Upper lobe of right lung (tissue), 1 donor: Measurements from ENCODE around the gene COX18. TPM values are rescaled to one million over a fixed set of nuclear protein-coding genes. Genes with fewer than 3 reads are reported as not detected.

Experiments used
- ATAC-seq: fragments of 200-7000 bp; cut with Tn5 transposase; one replicate; pipeline ENCODE4 v1.9.1; 2020; ENCODE audit warnings: mild to moderate bottlenecking, moderate library complexity
- DNase-seq: peaks from one replicate; pipeline ENCODE4 v3.0.0-alpha.2; 2020
- H3K27ac ChIP-seq: fragments of 200-600 bp; one replicate; pipeline ENCODE4 v1.8.0; 2022
- H3K27me3 ChIP-seq: fragments of 200-600 bp; one replicate; pipeline ENCODE4 v1.8.0; 2022; ENCODE audit warnings: mild to moderate bottlenecking
- H3K36me3 ChIP-seq: fragments of 200-600 bp; one replicate; pipeline ENCODE4 v1.8.0; 2022
- H3K4me1 ChIP-seq: fragments of 200-600 bp; one replicate; pipeline ENCODE4 v1.8.0; 2022
- H3K4me3 ChIP-seq: fragments of 200-600 bp; one replicate; pipeline ENCODE4 v1.8.0; 2022; ENCODE audit warnings: mild to moderate bottlenecking
- H3K9me3 ChIP-seq: fragments of 200-600 bp; one replicate; pipeline ENCODE4 v1.8.0; 2022
- CTCF ChIP-seq: fragments of 200-600 bp; IDR thresholded peaks from one replicate; pipeline ENCODE4 v1.8.0; 2022; ENCODE audit warnings: antibody characterized with exemption
- intact Hi-C: fragments of 100-400 bp; cut with DNase I; formaldehyde crosslinking; loops from one replicate; pipeline ENCODE4 v1.11.0; 2022
- total RNA-seq: library from RNA; stranded (reverse); fragmentation: NEBNext Ultra II Directional; extraction: Animal tissue kit (Norgen Biotek cat#: 25700); gene quantifications from one replicate; pipeline ENCODE4 v1.2.1, GENCODE V29; 2021
- donor health status: DM: no; HTN: yes; CAD: no; lungs with severe emphysema.

Gene COX18
- total RNA-seq, 1 donor from 2014 or later: 13.2 TPM

- intact Hi-C loops: no loop called here
- Histone ChIP-seq H3K36me3 (peaks cover 48% of the 10 kb centered on the region), H3K27me3 (no peaks in the 10 kb centered on the region), H3K27ac (no peak overlapping the region), H3K9me3 (no peaks in the 10 kb centered on the region), H3K4me1 (no peaks in the 10 kb centered on the region), H3K4me3 (no peak overlapping the region)
- TF ChIP-seq CTCF: no peak
- ATAC-seq (no peak), DNase-seq (no peak)
Measured at GRCh38 chr4:73053974-73054480, 15.5 kb downstream of the COX18 start.

DNA sequence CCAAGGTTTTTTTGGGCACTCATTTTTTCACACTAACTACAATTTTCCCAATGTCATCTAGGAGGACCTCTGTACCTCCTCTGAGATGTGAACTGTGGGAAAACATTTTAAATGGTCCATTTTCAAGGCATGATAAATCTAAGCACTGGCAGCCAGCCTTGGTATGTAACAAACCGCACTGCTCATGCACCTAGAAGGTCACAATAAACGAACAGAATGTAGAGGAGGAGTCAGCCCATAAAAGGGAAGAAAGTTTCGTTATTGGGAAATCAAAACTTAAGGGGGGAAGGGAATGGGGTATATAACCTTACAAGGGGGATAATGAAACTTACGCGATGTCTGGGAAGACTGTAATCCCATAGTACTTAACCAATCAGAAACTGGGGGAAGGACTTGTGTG is 16.4 kb downstream of the COX18 start:
- ATAC-seq (no peak), DNase-seq (no peak)
- no peak overlapping the region for H3K27ac ChIP-seq
- no peaks in the 10 kb centered on the region for H3K27me3 ChIP-seq
- no peak overlapping the region for H3K4me3 ChIP-seq
- TF ChIP-seq CTCF: no peak
- intact Hi-C loops: no loop called here
- no peaks in the 10 kb centered on the region for H3K9me3 ChIP-seq
- H3K4me1 ChIP-seq: no peaks in the 10 kb centered on the region
- H3K36me3 ChIP-seq: peaks cover 38% of the 10 kb centered on the region

GRCh38 chr4:73051625-73052024 is 17.9 kb downstream of the COX18 start:
- no peaks in the 10 kb centered on the region for H3K4me1 ChIP-seq
- DNase-seq (no peak), ATAC-seq (no peak)
- intact Hi-C loops: no loop called here
- H3K27me3 ChIP-seq: no peaks in the 10 kb centered on the region
- H3K36me3 ChIP-seq: peaks cover 24% of the 10 kb centered on the region
- no peaks in the 10 kb centered on the region for H3K9me3 ChIP-seq
- no peak for TF ChIP-seq CTCF
- no peak overlapping the region for H3K27ac ChIP-seq
- no peak overlapping the region for H3K4me3 ChIP-seq

DNA sequence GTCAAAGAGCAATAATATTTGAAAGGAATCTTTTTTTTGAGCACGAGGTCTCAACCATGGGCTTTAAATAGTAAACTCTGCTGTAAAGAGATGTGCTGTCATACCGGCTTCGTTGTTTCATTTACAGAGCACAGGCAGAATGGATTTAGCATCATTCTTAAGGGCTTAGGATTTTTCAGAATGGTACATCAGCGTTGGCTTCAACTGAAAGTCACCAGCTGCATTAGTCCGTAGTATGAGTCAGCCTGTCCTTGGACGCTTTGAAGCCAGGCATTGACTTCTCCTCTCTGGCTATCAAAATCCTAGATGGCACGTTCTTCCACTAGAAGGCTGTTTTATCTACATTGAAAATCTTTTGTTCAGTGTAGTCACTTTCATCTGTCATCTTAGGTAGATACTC is 23.6 kb downstream of the COX18 start:
- intact Hi-C loops: no loop called here
- Histone ChIP-seq H3K27me3 (no peaks in the 10 kb centered on the region), H3K9me3 (no peaks in the 10 kb centered on the region), H3K4me3 (no peak overlapping the region), H3K36me3 (no peaks in the 10 kb centered on the region), H3K4me1 (no peaks in the 10 kb centered on the region), H3K27ac (no peak overlapping the region)
- DNase-seq (no peak), ATAC-seq (no peak)
- TF ChIP-seq CTCF: no peak

DNA sequence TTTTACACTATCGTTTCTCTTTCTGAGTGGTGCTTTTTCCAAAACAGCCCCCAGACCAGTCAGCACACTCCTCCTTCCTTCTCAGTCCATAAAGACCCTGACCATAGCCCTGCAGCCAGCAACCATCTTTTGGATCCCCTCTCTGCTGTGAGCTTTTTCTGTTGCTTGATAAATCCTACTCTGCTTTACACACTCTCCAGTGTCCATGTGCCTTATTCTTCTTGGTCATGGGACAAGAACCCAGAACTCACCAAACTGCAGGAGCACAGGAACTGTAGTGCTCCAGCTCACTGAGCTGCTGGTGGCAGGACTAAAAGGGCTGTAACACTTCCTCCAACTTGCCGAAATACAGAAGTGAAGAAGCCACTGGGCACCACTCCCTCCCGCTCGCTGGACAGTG is 32.5 kb downstream of the COX18 start:
- Histone ChIP-seq H3K4me1 (no peaks in the 10 kb centered on the region), H3K27me3 (no peaks in the 10 kb centered on the region), H3K36me3 (no peaks in the 10 kb centered on the region), H3K27ac (no peak overlapping the region), H3K4me3 (no peak overlapping the region), H3K9me3 (no peaks in the 10 kb centered on the region)
- intact Hi-C loops: no loop called here
- ATAC-seq: peak; percentile 58
- TF ChIP-seq CTCF: no peak
- no peak for DNase-seq

GRCh38 chr4:73036123-73036522 is 33.4 kb downstream of the COX18 start:
- Histone ChIP-seq H3K36me3 (no peaks in the 10 kb centered on the region), H3K9me3 (no peaks in the 10 kb centered on the region), H3K4me1 (no peaks in the 10 kb centered on the region), H3K27ac (no peak overlapping the region), H3K4me3 (no peak overlapping the region), H3K27me3 (no peaks in the 10 kb centered on the region)
- intact Hi-C loops: no loop called here
- no peak for TF ChIP-seq CTCF
- ATAC-seq (no peak), DNase-seq (no peak)
